PC-3 (cell line): ENCODE results near the gene RPL13. TPM values are rescaled to one million over a fixed set of nuclear protein-coding genes. Genes with fewer than 3 reads are reported as not detected.
A peak's percentile ranks its signal among the peaks of the same experiment; 100 is the strongest.

ENCODE experiments used
- ATAC-seq: fragments of 200-7000 bp; cut with Tn5 transposase; 2 replicates; pipeline ENCODE4 v1.9.1; 2020; ENCODE audit warnings: mild to moderate bottlenecking, moderate library complexity
- BruUV-seq: library from RNA; stranded (reverse); fragments of 400-500 nt; replicated peaks from 2 replicates; lab custom pipeline; 2021; lab: Mats Ljungman, UMichigan
- CTCF ChIA-PET: fragments of 300-600 bp; sonication (Branson Sonifier 250); formaldehyde crosslinking; loops from one replicate; lab custom pipeline; 2022; ENCODE audit warnings: antibody characterized with exemption; lab: Charles Lee
- POLR2A ChIA-PET: fragments of 300-600 bp; sonication (Branson Sonifier 250); formaldehyde crosslinking; loops from one replicate; lab custom pipeline; 2022; ENCODE audit warnings: antibody characterized with exemption; ENCODE audit not compliant: unreplicated experiment; lab: Charles Lee
- DNase-seq: peaks from one replicate; pipeline ENCODE4 v3.0.0-alpha.2; 2015
- H2AFZ ChIP-seq: fragments of 300-600 bp; sonication (generic); 2 replicates; pipeline ENCODE4 v1.6.0; 2016; ENCODE audit warnings: antibody characterized with exemption, low read length
- H3F3A ChIP-seq: fragments of 300-600 bp; sonication (generic); one replicate; pipeline ENCODE4 v1.6.0; 2017; ENCODE audit warnings: antibody characterized with exemption, low read length, control low read depth, mild to moderate bottlenecking; ENCODE audit not compliant: unreplicated experiment
- H3K27ac ChIP-seq: fragments of 300-600 bp; sonication (generic); 2 replicates; pipeline ENCODE4 v1.5.1; 2016; ENCODE audit warnings: mild to moderate bottlenecking, low read length
- H3K27me3 ChIP-seq: fragments of 300-600 bp; sonication (generic); 2 replicates; pipeline ENCODE4 v1.6.1; 2016; ENCODE audit warnings: low read length, mixed read lengths
- H3K36me3 ChIP-seq: fragments of 300-600 bp; sonication (generic); 2 replicates; pipeline ENCODE4 v1.6.1; 2016; ENCODE audit warnings: low read depth, mixed run types, low read length, mixed read lengths
- H3K4me1 ChIP-seq: fragments of 300-600 bp; sonication (generic); 2 replicates; pipeline ENCODE4 v1.5.1; 2016; ENCODE audit warnings: low read length; ENCODE audit not compliant: insufficient read depth
- H3K4me2 ChIP-seq: fragments of 300-600 bp; sonication (generic); 2 replicates; pipeline ENCODE4 v1.6.0; 2016; ENCODE audit warnings: low read length
- H3K4me3 ChIP-seq: fragments of 300-600 bp; sonication (generic); 2 replicates; pipeline ENCODE4 v1.5.1; 2016; ENCODE audit warnings: mild to moderate bottlenecking, low read length, mixed read lengths
- H3K79me2 ChIP-seq: fragments of 300-600 bp; sonication (generic); 2 replicates; pipeline ENCODE4 v1.6.1; 2017; ENCODE audit warnings: low read length, mixed read lengths
- H3K9ac ChIP-seq: fragments of 300-600 bp; sonication (generic); 2 replicates; pipeline ENCODE4 v1.6.0; 2016; ENCODE audit warnings: mild to moderate bottlenecking, low read length
- H3K9me2 ChIP-seq: fragments of 300-600 bp; sonication (generic); replicated peaks from 2 replicates; pipeline ENCODE4 v1.6.1; 2016; ENCODE audit warnings: mixed run types, low read length, mixed read lengths
- H3K9me3 ChIP-seq: fragments of 300-600 bp; sonication (generic); 2 replicates; pipeline ENCODE4 v1.6.1; 2016; ENCODE audit warnings: low read length, mixed read lengths
- H4K20me1 ChIP-seq: fragments of 300-600 bp; sonication (generic); 2 replicates; pipeline ENCODE4 v1.6.1; 2016; ENCODE audit warnings: low read length, mixed read lengths
- CTCF ChIP-seq: fragments of 300-600 bp; sonication (generic); conservative IDR thresholded peaks from 2 replicates; pipeline ENCODE4 v1.5.1; 2017; ENCODE audit warnings: antibody characterized with exemption, low read depth, mild to moderate bottlenecking, low read length
- EZH2 ChIP-seq: fragments of 300-600 bp; sonication (generic); IDR thresholded peaks from one replicate; pipeline ENCODE4 v1.6.1; 2017; ENCODE audit warnings: antibody characterized with exemption, mild to moderate bottlenecking, low read length; ENCODE audit not compliant: unreplicated experiment
- EZH2phosphoT487 ChIP-seq: fragments of 300-600 bp; sonication (generic); IDR thresholded peaks from 2 replicates; pipeline ENCODE4 v1.6.1; 2018; ENCODE audit warnings: mild to moderate bottlenecking, antibody characterized with exemption, low read length, borderline replicate concordance
- intact Hi-C: fragments of 100-400 bp; cut with micrococcal nuclease; formaldehyde crosslinking; loops from 2 replicates; pipeline ENCODE4 v1.9.0; 2023
- total RNA-seq: library from RNA; depleted of rRNA; stranded (reverse); fragments of >200 nt; gene quantifications from 2 replicates; pipeline ENCODE4 v1.2.3, GENCODE V29; 2014

The RPL13 gene
- total RNA-seq, 1 experiment from 2014 or later = 3,236 TPM

DNA sequence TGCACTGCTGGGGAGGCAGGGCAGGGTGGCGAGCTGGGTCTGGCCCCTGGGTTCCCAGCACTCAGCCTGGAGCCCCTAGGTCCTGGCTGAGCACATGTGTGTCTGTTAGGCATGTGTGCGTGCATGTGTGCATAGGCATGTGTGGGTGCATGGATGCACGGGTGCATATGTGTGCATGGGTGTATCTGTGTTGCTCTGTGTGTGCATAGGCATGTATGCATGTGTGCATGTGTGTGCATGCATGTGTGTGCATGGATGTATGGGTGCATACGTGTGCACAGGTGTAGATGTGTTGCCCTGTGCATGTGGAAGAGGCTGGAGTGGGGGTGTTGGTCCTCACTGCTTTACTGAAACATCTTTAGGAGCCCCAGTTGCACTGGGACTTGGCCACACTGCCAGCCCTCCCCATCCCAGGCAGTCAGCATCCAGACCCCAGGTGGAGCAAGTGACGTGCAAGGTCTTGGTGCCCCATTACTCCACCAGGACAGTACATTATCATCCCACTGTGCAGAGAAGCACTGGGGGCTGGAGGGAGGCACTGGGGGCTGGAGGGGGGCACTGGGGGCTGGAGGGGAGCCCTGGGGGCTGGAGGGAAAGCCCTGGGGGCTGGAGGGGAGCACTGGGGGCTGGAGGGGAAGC lies 42.6 kb downstream of the RPL13 start:
- POLR2A ChIA-PET = no interaction called here
- no peak for TF ChIP-seq EZH2
- no peak for TF ChIP-seq CTCF
- no peak for TF ChIP-seq EZH2phosphoT487
- no TSS peak for BruUV-seq

GRCh38 chr16:89604764-89605163 lies 44.3 kb downstream of the RPL13 start:
- Histone ChIP-seq H3K9me3 (no peaks in the 10 kb centered on the region), H3K27ac (no peak overlapping the region), H3K4me2 (no peak overlapping the region), H3K9ac (no peak overlapping the region), H3K4me1 (peaks cover 10% of the 10 kb centered on the region), H4K20me1 (no peaks in the 10 kb centered on the region), H2AFZ (no peak overlapping the region), H3K4me3 (no peak overlapping the region), H3K9me2 (no peaks in the 10 kb centered on the region), H3K27me3 (no peaks in the 10 kb centered on the region), H3K79me2 (no peaks in the 10 kb centered on the region), H3F3A (no peaks in the 10 kb centered on the region), H3K36me3 (no peaks in the 10 kb centered on the region)
- BruUV-seq = no TSS peak
- ATAC-seq = no peak
- ChIA-PET CTCF (no interaction called here), POLR2A (no interaction called here)
- TF ChIP-seq CTCF (no peak), EZH2phosphoT487 (no peak), EZH2 (no peak)
- DNase-seq = no peak
- intact Hi-C loops = no loop called here

More for the DNA sequence above, 42.6 kb downstream of the RPL13 start:
- CTCF ChIA-PET = interaction anchor here (0.6 kb wide), 1 partner anchor 44 kb away, joined by 5 read pairs; no protein-coding TSS in a partner anchor
- H3K4me1 ChIP-seq = peaks cover 10% of the 10 kb centered on the region
- peak overlapping the region; percentile 74; the same call in 1 of the 2 replicates for H2AFZ ChIP-seq
- H3K36me3 ChIP-seq = no peaks in the 10 kb centered on the region
- H3K9ac ChIP-seq = no peak overlapping the region
- H3K27ac ChIP-seq = no peak overlapping the region
- peak overlapping the region; percentile 80 for H3K4me2 ChIP-seq
- DNase-seq (no peak), ATAC-seq (no peak; the same call in 1 of the 2 replicates)
- H3K9me3 ChIP-seq = no peaks in the 10 kb centered on the region
- no peaks in the 10 kb centered on the region for H3K27me3 ChIP-seq
- intact Hi-C loops = no loop called here
- H3K4me3 ChIP-seq = peak overlapping the region; percentile 50
- H3K9me2 ChIP-seq = no peaks in the 10 kb centered on the region
- H3F3A ChIP-seq = no peaks in the 10 kb centered on the region
- no peaks in the 10 kb centered on the region for H4K20me1 ChIP-seq
- no peaks in the 10 kb centered on the region for H3K79me2 ChIP-seq
